ENCODE results near the gene MYBPC3.

The MYBPC3 gene

DNA sequence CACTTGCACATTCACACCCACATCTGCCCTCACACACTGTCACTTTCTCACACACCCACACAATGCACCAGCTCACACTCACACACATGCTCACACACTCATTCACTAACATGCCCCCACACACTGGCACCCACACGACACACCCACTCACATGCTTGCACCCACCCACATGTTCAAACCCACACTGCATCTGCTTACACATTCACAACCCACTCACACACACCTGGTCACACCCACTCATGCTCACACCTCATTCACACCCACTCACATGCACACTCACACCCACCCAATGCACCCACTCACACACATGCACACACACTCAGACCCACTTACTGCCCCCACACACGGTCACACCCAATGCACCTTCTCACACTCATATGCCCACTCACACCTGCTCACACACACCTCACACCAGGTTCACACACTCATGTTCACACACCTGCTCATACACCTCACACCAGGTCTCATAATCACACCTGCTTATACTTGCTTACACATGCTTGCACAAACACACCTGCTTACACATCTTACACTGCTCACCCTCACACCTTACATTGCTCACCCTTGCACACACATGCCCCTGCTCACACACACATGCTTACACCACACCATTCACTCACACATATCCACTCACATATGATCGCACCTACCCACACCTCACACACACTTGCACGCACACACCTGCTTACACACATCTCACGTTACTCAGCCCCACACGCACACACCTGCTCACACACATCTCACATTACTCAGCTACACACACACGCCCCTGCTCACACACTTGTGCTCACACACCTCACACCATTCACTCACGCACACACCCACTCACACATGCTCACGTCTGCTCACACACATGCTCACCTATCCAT, 3.9 kb upstream of the MYBPC3 start:
- DNase-seq = no peak

DNA sequence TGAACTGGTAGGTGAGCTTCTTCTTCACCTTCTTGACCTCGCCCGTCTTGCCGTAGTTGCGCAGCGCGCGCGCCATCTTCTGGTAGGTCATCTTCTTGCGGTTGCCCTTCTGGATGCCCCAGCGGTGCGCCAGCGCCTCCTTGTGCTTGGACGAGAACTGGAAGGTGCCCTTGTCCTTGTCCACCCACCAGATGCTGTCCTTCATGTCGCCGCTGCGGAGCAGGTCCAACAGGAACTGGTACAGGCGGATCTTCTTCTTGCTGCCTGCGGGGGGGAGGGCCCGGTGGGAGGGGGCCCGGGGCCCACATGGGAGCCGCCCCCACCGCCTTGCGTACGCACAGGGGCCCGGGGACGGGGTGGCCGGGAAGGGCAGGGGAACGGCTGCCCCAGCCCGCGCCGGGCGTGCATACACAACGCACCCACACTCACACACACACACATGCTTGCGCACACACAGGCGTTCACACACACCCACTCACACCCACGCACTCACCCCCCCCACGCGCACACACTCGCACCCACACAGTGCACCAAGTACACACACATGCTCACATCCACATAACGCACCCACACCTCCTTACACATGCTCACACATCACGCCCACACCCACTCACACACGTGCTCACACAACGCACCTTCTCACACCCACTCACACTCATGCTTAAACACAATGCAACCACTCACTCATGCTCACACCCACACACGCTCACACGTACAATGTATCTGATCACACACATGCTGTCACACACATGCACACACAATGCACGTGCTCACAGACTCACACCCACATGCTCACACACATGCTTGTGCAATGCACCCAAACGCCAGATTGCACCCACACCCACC, 3.0 kb upstream of the MYBPC3 start:
- peak; percentile 89 for DNase-seq

DNA sequence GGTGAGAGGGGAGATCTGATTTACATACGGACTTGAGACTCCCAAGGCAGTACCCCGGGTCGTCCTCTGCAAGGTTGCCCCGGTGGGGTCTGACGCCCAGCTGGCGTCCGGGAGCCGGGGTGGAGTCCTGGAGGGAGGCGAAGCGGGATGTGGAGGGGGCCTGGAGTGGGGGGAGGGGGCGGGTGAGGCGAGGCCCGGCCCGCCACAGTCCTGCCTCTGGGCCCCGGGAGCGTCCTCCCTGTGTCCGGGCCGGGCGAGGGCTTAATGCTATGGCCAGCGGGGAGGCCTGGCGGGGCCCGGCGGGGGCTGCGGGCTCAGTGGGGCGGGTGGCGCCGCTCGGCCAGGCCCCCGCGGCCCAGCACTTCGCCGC, 2.4 kb upstream of the MYBPC3 start:
- DNase-seq = peak; percentile 4

DNA sequence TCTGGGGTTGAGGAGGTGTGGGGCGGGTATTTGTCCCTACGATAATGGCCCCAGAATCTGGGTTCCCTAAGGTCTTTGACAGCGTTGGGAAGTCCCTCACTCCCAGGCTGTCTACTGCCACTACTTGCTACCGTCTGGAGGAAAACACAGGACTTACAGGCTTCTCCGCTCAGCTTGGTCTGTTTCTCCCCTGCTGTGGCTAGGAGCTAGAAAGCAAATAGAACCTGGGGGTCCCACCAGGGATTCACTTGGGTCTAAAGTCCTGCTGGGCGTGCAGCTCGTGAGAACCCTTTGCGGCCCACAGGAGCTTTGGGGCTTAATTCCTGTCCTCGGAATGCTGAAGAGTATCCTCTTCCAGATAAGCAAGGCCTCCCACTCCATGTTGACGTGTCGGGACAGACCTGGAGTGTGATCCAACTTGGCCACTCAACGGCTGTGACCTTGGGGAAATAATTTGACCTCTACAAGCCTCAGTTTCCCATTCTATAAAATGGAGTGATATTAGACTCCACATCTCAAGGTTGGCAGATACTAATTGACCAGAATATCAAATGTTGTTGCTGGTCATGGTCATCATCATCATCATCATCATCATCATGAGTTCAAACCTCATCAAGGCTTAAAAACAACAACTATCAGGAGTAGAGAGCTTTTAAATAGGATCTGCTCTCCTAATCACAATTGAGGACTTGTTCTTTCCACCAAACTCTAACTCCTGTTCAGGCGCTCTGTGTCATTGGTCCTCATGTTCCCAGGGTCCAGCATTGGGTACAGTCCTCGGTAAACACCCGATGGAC, 1.7 kb upstream of the MYBPC3 start:
- no peak for DNase-seq

DNA sequence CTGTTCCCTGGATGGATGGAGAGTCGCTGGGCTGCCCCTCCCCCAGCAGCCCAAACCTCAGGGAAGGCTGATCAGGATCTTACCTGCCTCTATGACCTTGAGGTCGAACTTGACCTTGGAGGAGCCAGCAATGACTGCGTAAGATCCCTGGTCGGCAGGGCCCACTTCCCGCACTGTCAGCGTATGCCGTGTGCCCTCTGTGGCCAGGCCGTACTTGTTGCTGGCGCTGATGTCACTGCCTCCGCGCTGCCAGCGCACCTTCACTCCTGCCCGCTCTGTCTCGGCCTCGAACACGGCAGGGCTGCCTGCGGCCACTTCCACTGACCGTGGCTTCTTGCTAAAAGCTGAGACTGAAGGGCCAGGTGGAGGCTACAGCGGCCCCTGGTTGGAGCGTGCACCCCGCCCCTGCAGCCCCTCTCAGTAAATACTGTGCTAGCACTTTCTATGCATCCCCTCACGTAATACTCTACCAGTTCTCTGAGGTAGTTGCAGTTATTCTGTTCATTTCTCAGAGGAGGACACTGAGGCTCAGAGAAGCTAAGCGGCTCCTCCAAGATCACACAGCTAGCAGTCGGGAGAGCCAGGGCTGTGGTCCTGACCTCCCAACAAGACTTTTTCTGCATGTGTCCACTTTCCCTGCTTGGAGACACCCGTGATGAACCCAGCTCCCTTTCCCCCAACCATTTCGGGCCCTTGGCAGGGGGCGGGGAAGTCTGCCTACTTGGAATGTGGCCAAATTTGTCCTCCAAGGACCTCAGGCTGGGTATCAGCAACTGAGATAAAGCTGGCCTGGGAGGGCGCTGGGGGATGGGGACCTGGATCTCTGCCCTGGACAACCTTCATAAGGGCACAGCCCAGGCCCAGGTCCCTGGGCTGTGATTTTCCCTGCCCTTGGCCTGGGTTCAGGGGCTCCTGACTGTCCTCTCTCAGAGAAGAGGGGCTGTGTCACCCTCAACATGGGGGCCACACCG, 1.1 kb downstream of the MYBPC3 start:
- no peak for DNase-seq

DNA sequence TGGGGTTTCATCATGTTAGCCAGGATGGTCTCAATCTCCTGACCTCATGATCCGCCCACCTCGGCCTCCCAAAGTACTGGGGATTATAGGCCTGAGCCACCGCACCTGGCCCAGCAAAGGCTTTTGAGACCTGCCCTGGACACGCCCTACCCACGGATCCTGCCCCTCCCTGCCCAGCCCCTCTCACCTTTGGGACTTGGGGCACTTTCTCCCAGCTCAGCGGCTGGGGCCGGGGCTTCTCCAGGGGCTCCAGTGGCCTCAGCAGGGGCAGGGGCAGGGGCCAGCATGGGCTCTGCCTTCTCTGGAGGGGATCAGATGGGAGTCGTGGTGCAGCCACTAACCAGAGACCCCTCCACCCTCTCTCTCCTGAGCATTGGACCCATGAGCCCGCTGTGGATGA, 2.2 kb downstream of the MYBPC3 start:
- no peak for DNase-seq

DNA sequence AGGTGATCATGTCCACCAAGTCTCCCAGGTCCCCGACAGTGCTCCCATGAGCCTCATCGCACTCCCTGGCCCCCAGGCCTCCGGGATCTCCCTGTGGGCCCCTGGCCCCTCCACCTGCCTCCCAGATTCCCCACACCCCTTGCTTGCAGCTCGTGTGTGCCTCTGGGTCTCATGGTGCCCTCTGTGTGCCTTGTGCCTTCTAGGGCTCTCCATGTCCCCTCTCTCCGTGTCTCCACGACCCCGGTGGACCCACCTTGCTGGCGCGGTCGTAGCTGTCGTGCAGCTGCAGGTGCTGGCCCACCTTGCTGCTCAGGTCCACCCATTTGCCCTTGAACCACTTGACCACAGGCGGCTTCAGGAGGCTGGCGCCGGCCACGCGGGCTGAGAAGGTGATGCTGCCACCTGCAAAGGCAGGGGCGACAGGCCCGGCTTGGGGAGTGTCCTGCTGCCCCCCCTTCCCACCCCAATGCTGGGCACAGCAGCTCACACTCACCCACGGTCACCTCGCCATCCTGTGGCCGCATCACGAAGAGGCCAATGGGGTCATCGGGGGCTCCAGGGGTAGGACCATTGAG, 2.9 kb downstream of the MYBPC3 start:
- no peak for DNase-seq

DNA sequence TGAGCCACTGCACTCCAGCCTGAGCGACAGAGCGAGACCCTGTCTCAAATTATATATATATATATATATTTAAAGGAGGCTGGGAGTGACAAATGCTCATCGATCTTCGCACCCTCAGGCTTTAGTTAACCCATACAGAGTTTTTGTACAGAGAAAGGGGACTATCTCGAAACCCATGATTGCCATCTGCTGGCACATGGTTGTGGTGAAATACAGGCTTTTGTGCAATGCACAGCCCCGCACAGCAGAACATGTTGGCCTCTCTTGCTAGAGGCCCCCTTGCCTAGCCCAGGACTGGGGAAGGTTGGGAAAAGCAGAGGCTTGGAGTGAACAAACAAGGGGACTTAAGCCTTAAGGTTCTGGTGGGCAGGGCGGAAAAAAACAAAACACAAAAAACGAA, 3.6 kb downstream of the MYBPC3 start:
- peak; percentile 19 for DNase-seq

DNA sequence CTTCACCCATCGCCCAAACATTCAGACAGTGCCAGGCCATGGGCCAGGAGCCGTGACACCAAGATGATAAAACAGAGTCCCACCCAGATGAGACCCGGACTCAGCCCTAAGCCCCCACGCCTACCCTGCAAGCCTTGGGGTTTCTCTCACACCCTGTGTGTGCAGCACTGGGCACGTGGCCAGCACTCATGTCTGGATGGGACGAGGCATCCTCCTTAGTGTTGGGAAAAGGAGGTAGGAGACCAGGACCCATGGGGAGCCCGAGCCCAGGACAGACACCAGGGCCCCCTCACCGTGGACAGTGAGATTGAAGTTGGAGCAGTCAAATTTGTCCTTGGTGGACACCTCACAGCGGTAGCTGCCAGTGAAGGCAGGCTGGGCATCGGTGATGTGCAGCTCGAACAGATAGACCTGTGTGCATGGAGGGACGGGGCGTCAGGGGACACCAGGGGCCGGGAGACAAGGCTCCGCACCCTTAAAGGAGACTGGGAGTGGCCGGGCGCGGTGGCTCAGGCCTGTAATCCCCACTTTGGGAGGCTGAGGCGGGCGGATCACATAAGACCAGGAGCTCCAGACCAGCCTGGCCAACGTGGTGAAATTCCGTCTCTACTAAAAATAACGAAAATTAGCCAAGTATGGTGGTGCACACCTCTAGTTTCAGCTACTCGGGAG, 4.2 kb downstream of the MYBPC3 start:
- DNase-seq = no peak

DNA sequence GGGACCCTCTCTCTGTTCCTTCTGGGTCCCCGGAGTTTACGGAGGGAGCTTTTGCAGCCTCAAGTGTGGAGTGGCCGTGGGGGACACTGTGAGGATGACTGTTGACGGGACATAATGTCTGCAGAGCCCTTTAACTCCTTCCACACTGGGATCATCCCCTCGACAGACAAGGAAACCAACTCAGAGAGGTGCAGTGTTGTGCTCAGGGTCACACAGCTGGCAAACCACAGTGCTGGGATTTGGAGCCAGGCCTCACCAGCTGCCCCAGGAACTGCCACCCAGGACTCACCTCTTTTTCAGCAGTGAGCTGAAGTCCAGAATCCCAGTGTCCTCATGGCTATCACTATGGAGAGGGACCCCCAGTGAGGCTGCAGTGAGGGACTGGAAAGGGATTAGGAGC, 5.4 kb downstream of the MYBPC3 start:
- DNase-seq = no peak

DNA sequence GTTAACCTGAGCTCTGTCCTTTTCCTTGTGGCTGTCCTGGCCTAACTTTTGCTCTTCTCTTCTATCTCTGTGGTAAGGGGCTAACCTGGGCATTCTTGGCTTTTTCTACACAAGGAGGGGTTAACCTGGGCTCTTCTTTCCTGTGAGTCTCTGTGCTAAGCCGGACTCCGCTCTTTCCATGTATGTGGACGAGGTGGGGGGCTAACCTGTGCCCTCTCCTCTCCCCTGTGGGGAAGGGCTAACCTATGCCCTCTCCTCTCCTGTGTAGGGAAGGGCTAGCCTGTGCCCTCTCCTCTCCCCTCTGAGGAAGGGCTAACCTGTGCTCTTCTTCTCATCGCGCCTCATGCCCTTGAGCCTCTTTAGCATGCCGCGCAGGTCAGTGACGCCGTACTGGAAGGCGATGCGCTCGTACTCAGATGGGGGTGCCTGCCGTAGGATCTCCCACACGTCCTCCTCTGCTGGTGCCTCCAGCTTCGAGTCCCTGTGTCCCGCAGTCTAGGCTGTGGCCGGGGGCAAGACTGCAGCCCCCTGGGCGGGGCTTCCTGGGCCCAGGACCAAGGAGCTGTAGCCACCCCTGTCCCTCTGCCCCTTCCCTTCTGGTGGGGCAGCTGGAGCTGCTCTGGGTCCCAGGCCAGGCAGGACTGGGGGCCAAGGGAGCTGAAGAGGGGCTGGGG, 6.5 kb downstream of the MYBPC3 start:
- no peak for DNase-seq

DNA sequence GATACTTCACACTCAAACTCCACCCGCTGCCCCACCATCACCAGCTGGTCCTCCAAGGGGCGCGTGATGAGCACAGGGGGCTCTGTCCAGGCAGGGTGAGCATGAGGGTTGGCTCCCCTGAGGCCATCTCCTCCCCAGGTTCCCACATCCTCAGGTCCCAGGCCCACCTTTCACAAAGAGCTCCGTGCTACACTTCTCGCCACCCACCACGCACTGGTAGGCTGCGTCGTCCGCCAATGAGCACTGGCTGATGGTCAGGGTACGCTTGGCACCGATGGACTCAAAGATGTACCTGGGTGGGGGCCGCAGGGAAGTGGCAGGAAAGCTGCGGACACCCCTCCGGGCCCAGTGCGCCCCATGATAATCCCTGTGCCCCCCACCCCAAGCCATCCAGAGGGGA, 9.6 kb downstream of the MYBPC3 start:
- DNase-seq = no peak

DNA sequence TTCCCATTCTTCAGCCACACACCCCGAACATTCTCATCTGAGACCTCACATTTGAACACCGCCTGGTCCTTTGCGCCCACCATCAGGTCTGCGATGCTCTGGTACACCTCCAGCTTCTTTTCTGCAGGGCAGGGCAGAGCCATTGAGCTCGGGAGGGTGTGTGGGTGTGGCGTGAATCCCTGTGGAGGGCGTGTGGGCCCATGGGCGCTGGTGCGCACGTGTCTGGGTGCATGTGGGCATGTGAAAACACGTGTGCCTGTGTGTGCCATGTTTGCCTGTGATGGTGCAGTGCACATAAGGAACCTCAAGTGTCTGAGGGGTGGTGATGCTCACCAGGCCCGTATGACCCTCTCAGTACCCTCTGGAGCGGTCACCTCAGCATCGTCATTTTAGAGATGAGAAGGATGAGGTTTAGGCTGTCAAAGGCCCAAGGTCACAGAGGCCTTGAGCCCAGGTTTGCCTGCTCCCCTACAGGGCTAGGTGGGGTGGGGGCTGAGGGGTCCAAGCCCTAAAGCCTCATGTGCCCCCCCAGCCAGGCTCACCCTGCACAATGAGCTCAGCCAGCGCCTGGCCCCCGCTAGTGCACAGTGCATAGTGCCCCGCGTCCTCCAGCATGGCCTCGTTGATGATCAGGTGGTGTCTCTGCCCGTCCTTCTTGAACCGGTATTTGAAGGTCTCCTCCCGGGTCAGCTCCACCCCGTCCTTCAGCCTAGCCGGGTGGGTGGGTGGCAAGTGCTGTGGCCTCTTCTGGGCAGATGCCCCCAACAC, 10.3 kb downstream of the MYBPC3 start:
- DNase-seq = no peak

DNA sequence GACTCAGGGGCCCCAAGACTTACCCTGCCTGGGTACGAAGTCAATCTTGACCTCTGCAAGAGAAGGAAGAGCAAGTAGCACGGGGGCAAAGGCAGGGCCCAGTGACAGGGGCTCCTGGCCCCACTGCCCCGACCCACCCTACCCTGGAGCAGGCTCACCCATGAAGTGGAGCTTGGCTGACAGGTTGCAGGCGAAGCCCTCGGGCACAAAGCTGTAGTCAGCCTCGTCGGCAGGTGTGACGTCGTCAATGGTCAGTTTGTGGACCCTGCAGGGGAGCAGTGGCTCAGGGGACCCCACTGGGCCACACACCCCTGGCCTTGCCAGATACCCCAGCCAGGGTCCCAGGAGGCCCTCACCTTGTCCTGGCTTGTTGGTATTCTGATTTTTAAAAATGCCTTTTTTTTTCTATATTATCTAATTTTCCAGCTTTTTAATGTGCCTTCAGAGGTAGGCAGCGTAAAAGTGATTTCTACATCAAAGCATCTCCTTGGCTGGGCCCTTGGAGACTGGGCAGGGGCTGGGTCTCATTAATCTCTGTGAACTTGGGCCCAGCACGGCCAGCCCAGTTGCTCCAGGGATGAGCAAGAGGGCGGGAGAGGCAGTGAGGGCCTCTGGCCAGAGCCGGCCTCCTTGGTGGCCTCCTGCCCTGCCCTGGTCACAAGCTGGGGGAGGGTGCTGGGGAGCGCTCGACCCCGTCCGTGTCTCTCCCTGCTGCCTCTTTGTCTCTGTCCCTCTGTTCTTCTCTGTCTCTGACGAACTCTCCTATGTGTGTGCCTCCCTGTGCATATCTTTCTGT, 11.3 kb downstream of the MYBPC3 start:
- no peak for DNase-seq

DNA sequence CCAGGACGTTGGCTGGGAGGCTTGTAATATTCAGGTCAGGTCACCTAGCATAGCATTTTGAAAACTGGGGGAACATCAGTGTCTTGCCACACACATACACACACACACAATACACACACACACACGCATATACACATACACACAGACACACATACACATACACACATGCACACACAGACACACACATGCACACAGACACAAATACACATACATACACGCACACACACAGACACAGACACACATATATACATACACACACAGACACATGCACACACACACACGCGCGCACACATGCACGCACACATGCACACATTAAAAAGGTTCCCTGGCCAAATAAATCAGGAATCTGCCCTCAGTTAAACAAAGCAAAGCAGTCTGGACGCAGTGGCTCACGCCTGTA, 12.5 kb downstream of the MYBPC3 start:
- DNase-seq = no peak

DNA sequence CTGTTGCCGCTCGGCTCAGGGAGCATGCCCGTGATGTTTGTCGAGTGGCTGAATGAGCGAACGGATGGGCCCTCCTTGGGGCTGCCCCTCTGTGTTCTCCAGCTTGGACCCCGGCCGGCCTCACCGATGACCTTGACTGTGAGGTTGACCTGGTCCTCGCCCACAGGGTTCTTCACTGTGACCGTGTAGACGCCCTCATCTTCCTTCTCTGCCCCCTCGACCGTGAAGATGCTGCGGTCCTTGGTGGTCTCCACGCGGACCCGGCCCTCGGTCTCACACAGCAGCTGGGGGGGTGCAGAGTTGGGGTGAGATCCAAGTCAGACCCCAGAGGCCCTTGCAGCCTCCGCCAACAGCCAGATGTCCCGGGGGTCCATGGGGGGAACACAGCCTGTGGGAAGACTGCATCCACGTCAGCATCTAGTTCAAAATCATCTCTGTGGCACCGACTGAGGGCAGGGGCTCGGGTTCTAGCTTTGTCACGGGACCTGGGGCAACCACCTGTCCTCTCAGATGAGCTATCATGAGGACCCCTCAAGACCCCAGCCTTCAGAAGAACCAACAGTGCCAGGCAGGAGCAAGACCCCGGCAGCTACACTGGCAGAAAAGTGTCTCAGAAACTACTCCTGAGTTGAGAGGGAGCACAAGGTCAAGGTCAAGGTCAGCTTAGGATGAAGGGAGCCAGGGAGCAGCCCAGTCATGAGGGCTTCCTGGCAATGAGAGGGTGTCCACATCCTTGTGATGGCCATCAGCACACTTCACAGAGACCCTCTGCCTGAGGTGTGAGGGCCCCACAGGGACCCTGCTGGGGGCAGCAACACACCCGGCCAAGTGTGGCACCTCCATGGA, 13.9 kb downstream of the MYBPC3 start:
- DNase-seq = no peak

DNA sequence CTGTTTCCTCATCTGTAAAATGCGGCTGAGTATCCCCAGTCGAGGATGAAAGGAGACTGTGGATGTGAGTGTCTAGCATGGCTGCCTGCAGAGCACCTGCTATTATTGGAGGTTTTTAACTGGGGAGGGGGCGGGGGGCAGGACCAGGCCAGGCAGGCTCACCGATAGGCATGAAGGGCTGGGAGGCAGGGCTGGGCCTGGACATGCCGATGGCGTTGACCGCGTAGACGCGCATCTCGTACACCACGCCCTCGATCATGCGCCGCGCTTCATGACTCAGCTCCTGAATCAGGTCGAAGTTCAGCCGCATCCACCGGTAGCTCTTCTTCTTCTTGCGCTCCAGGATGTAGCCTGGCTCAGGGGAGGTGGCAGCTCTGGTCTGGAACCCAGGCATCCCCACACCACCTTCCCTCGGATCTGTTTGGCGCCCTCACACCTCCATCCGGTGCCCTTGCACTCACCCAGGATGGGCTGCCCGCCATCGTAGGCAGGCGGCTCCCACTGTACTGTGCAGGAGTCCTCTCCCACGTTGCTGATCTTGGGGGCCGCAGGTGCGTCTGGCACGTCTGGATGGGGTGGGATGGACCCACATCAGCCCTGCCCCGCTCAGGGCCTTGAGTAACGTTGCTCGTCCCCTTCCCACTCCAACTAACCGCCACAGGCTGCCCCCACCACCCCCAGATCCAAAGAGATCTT, 15.1 kb downstream of the MYBPC3 start:
- no peak for DNase-seq

Data from fibroblast of upper back skin (primary cell).